Sigmoid colon (tissue), 7 donors: ENCODE measurements around the gene ZNF282. TPM values are rescaled to one million over a fixed set of nuclear protein-coding genes. Genes with fewer than 3 reads are reported as not detected.
"Not testable (repeated sequence)": the region's sequence is repeated elsewhere in the genome, so short reads cannot be mapped to it uniquely, and the experiment has no call there.

Experiments
- DNase-seq: peaks from one replicate; pipeline ENCODE4 v3.0.0-alpha.2; 2019
- H3K27ac ChIP-seq, 4 donors: fragments of 200-600 bp; sonication (generic); one replicate each; pipeline ENCODE4 v1.5.1; 2016 to 2019; ENCODE audit warnings: mild to moderate bottlenecking in 1 of 4
- H3K27me3 ChIP-seq, 3 donors: fragments of 200-600 bp; sonication (generic); one replicate each; pipeline ENCODE4 v1.5.1; 2019; ENCODE audit warnings: mild to moderate bottlenecking in 1 of 3
- H3K36me3 ChIP-seq, 4 donors: fragments of 200-600 bp; sonication (generic); one replicate each; pipeline ENCODE4 v1.5.1; 2016 to 2019
- H3K4me1 ChIP-seq, 4 donors: fragments of 200-600 bp; sonication (generic); one replicate each; pipeline ENCODE4 v1.5.1; 2017 to 2019
- H3K4me3 ChIP-seq, 4 donors: fragments of 200-600 bp; sonication (generic); one replicate each; pipeline ENCODE4 v1.5.1; 2017 to 2019; ENCODE audit warnings: mild to moderate bottlenecking in 2 of 4, moderate library complexity in 1 of 4
- H3K9me3 ChIP-seq, 4 donors: fragments of 200-600 bp in 3 of 4; sonication (generic) in 3 of 4; one replicate each; pipeline versions ENCODE4 v1.5.1 to v1.6.1; 2013 to 2019
- EP300 ChIP-seq, 4 donors: sonication (generic); formaldehyde crosslinking; IDR thresholded peaks; one replicate each; pipeline ENCODE4 v1.6.1; 2017; ENCODE audit warnings: antibody characterized with exemption in 4 of 4
- POLR2A ChIP-seq, 2 donors: fragments of 450-650 bp; IDR thresholded peaks; one replicate each; pipeline ENCODE4 v1.6.1; 2016; ENCODE audit warnings: antibody characterized with exemption in 2 of 2, mild to moderate bottlenecking in 2 of 2, moderate library complexity in 2 of 2
- POLR2AphosphoS5 ChIP-seq, 4 donors: sonication (generic); formaldehyde crosslinking; IDR thresholded peaks; one replicate each; pipeline ENCODE4 v1.6.1; 2017; ENCODE audit warnings: antibody characterized with exemption in 4 of 4
- whole genome bisulfite sequencing, 2 donors: extraction: QIAGEN DNeasy Blood & Tissue Kit; methylation state at CpG; one replicate each; pipeline ENCODE4 v1.1.7; 2013; 5-methylcytosine and 5-hydroxymethylcytosine counted together
- intact Hi-C: fragments of 100-400 bp; cut with DNase I; formaldehyde crosslinking; loops from one replicate; pipeline ENCODE4 v1.15.1; 2023
- polyA plus RNA-seq, 3 donors: library from polyadenylated mRNA; stranded (reverse); fragments of 200-250 nt; gene quantifications; one replicate each; pipeline ENCODE4 v1.2.3, GENCODE V29; 2013
- total RNA-seq, 4 donors: library from RNA; depleted of rRNA; stranded (reverse); fragments of >200 nt; gene quantifications; one replicate each; pipeline ENCODE4 v1.1.0, GENCODE V29; 2016
- TF ChIP-seq, protein P1 (sequence below), 4 experiments: fragments of 450-650 bp in 3 of 4; fragments of 200-600 bp in 1 of 4; IDR thresholded peaks; one replicate each; pipeline ENCODE4 v1.5.1; 2016 to 2019; ENCODE audit warnings: antibody characterized with exemption in 4 of 4, mild to moderate bottlenecking in 3 of 4, moderate library complexity in 2 of 4
- donor health status: healthy with polysubstance abuse.
- donor health status: Bipolar disorder and iron deficiency.
- donor health status: healthy.

The ZNF282 gene
- total and polyA plus RNA-seq, 7 donors = 6.9 to 24.9 (median 13.8) TPM

DNA sequence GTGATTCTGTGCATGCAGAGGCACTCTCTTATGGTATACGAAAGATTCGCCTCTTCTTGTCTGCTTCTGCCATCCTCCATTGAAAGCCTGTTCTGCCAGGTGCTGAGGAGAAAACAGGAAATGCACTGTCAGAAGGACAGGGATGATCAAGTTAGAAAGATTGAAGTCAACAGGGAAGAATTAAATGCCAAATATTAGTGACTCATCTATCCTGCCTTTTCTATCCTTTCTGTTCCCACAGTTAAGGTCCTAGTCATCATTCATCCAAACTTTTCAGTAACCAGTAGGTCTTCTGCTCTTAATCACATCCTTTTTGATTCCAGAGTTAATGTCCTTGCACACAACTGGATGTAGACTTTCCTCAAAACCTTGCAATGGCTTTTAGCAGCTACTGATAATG, 61.8 kb downstream of the ZNF282 start:
- peaks cover 20 to 45% (median 28%) of the 10 kb centered on the region in 4 donors for H3K36me3 ChIP-seq
- intact Hi-C loops = no loop called here

GRCh38 chr7:149261316-149261828, 66.0 kb downstream of the ZNF282 start:
- TF ChIP-seq POLR2A (IDR thresholded peaks at IDR 0.05) (peak in 1 of 2 donors; percentile 20), EP300 (IDR thresholded peaks at IDR 0.05) (no peak), POLR2AphosphoS5 (IDR thresholded peaks at IDR 0.05) (no peak)
- Histone ChIP-seq H3K36me3 (peaks cover 3 to 17% (median 5%) of the 10 kb centered on the region in 4 donors), H3K4me1 (peaks cover 0 to 26% (median 22%) of the 10 kb centered on the region in 4 donors), H3K27ac (peak overlapping the region; percentile 90 to 97 (median 93)), H3K27me3 (no peaks in the 10 kb centered on the region), H3K4me3 (peak overlapping the region; percentile 28 to 75 (median 64)), H3K9me3 (no peaks in the 10 kb centered on the region)
- WGBS, 2 donors = 3 to 6% methylated on average over 16 of the region's 16 CpGs
- DNase-seq = no peak
- intact Hi-C loops = loop anchor here (2.0 to 10.0 kb wide), 4 partner anchors 23 to 1143 kb away; partner anchors contain the start of genes ZNF212 and ZNF282

More for the DNA sequence above, 61.8 kb downstream of the ZNF282 start:
- TF ChIP-seq POLR2AphosphoS5 (IDR thresholded peaks at IDR 0.05) = no peak
- 93 to 94% methylated on average over 2 of the region's 2 CpGs for WGBS, 2 donors
- Histone ChIP-seq H3K27ac (no peak overlapping the region), H3K9me3 (no peaks in the 10 kb centered on the region), H3K27me3 (no peaks in the 10 kb centered on the region), H3K4me3 (no peak overlapping the region), H3K4me1 (peaks cover 0 to 7% (median 3%) of the 10 kb centered on the region in 4 donors)
- no peak for DNase-seq

DNA sequence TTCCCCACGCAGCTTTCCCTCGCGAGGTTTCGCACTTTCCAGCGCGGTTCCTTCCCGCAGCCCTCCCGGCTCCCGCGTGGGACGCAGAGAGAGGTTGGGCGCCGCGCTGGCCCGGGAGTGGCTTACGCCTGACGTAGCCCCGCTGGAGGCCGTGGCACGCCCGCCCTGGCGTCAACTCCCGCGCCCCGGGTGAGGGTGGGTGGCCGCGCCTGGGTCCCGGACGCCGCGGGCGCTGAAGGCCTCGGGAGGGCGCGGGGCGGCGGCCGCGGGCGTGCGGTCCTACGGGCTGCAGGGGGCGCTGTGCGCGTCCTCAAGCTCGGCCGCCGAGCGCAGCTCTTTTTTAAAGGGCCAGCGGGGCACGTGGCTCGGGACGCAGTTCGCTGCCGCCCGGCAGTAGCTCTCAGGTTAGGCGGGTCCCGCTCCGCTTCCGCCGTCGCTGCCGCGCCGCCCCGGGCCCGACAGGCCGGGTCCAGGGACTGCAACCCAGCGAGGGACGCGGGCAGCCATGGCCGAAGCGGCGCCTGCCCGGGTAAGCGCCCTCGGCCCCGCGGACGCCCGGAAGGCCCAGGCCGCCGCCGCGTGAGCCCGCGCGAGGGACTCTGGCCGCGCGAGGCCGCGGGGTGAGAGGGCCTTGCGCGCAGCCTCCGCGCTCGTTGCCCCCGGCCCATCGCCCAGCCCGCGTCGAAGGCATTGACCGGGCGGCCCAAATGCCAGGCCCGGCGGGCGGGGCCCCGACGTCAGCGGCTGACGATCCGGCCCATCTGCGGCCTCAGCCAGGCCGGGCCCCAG, 66.7 kb downstream of the ZNF282 start, which contains the start of gene ZNF783:
Gene ZNF783 (plus strand): TSS at position 368 of the 789 bp plus-strand sequence. CDS start 138 bp downstream, at position 506.
- DNase-seq = peak; percentile 93

DNA sequence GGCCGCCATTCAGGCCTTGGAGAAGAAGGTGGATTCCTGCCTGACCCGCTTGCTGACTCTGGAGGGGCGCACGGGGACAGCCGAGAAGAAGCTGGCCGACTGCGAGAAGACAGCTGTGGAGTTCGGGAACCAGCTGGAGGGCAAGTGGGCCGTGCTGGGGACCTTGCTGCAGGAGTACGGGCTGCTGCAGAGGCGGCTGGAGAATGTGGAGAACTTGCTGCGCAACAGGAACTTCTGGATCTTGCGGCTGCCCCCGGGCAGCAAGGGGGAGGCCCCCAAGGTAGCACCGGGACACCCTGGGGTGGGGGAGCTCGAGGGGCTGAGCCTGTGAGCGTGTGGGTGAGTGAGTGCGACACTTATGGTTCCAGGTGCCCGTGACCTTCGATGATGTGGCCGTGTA, 71.1 kb downstream of the ZNF282 start:
- H3K27me3 ChIP-seq = no peaks in the 10 kb centered on the region
- intact Hi-C loops = loop anchor here (10.0 kb wide), 3 partner anchors 72 to 1138 kb away; partner anchors contain the start of gene ZNF282
- WGBS, 2 donors = 96% methylated on average over 21 of the region's 21 CpGs
- peak; percentile 59 for DNase-seq
- TF ChIP-seq POLR2A (IDR thresholded peaks at IDR 0.05) (no peak), POLR2AphosphoS5 (IDR thresholded peaks at IDR 0.05) (no peak), EP300 (IDR thresholded peaks at IDR 0.05) (no peak)
- TF ChIP-seq, protein P1, sequence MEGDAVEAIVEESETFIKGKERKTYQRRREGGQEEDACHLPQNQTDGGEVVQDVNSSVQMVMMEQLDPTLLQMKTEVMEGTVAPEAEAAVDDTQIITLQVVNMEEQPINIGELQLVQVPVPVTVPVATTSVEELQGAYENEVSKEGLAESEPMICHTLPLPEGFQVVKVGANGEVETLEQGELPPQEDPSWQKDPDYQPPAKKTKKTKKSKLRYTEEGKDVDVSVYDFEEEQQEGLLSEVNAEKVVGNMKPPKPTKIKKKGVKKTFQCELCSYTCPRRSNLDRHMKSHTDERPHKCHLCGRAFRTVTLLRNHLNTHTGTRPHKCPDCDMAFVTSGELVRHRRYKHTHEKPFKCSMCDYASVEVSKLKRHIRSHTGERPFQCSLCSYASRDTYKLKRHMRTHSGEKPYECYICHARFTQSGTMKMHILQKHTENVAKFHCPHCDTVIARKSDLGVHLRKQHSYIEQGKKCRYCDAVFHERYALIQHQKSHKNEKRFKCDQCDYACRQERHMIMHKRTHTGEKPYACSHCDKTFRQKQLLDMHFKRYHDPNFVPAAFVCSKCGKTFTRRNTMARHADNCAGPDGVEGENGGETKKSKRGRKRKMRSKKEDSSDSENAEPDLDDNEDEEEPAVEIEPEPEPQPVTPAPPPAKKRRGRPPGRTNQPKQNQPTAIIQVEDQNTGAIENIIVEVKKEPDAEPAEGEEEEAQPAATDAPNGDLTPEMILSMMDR (IDR thresholded peaks at IDR 0.05) = no peak
- no peak overlapping the region for H3K4me3 ChIP-seq
- peaks cover 0 to 21% (median 18%) of the 10 kb centered on the region in 4 donors for H3K4me1 ChIP-seq
- H3K27ac ChIP-seq = no peak overlapping the region
- peaks cover 13 to 62% (median 32%) of the 10 kb centered on the region in 4 donors for H3K36me3 ChIP-seq
- no peaks in the 10 kb centered on the region for H3K9me3 ChIP-seq

More for the DNA sequence above, 66.7 kb downstream of the ZNF282 start, which contains the start of gene ZNF783:
- H3K36me3 ChIP-seq = peaks cover 9 to 21% (median 11%) of the 10 kb centered on the region in 4 donors
- H3K9me3 ChIP-seq = no peaks in the 10 kb centered on the region
- H3K27me3 ChIP-seq = no peaks in the 10 kb centered on the region
- 0 to 1% methylated on average over 115 of the region's 115 CpGs for WGBS, 2 donors
- H3K4me1 ChIP-seq = peaks cover 0 to 26% (median 22%) of the 10 kb centered on the region in 4 donors
- TF ChIP-seq, protein P1 (IDR thresholded peaks at IDR 0.05) = peak in 2 of 4 experiments; percentile 31 to 87
- TF ChIP-seq POLR2A (IDR thresholded peaks at IDR 0.05) = no peak
- no peak for TF ChIP-seq EP300 (IDR thresholded peaks at IDR 0.05)
- peak in 3 of 4 donors; percentile 31 to 74 (median 71) for TF ChIP-seq POLR2AphosphoS5 (IDR thresholded peaks at IDR 0.05)
- intact Hi-C loops = loop anchor here (1.0 to 10.0 kb wide), 6 partner anchors 23 to 1143 kb away; partner anchors contain the start of genes ZNF212, ZNF282 and ZNF746
- H3K27ac ChIP-seq = peak within 1 kb of the TSS; percentile 90 to 97 (median 93)
- H3K4me3 ChIP-seq = peak within 1 kb of the TSS; percentile 28 to 75 (median 64)

GRCh38 chr7:149267733-149268132, 72.4 kb downstream of the ZNF282 start:
- no peaks in the 10 kb centered on the region for H3K9me3 ChIP-seq
- DNase-seq = no peak
- peaks cover 0 to 16% (median 12%) of the 10 kb centered on the region in 4 donors for H3K4me1 ChIP-seq
- TF ChIP-seq POLR2AphosphoS5 (IDR thresholded peaks at IDR 0.05) = no peak
- no peak for TF ChIP-seq POLR2A (IDR thresholded peaks at IDR 0.05)
- TF ChIP-seq, protein P1 (IDR thresholded peaks at IDR 0.05) = no peak
- no peak for TF ChIP-seq EP300 (IDR thresholded peaks at IDR 0.05)
- WGBS, 2 donors = 96 to 97% methylated on average over 8 of the region's 8 CpGs
- H3K36me3 ChIP-seq = peaks cover 13 to 74% (median 32%) of the 10 kb centered on the region in 4 donors
- no peak overlapping the region for H3K27ac ChIP-seq
- intact Hi-C loops = loop anchor here (10.0 kb wide), 3 partner anchors 73 to 1137 kb away; partner anchors contain the start of gene ZNF282
- H3K4me3 ChIP-seq = no peak overlapping the region
- H3K27me3 ChIP-seq = no peaks in the 10 kb centered on the region

- H3K27ac ChIP-seq, H3K9me3 ChIP-seq, H3K4me1 ChIP-seq, DNase-seq, H3K27me3 ChIP-seq, H3K4me3 ChIP-seq, intact Hi-C loops: not testable (repeated sequence)
- WGBS, 2 donors = 97 to 99% methylated on average over 8 of the region's 8 CpGs
- peaks cover 7 to 90% (median 34%) of the 10 kb centered on the region in 4 donors for H3K36me3 ChIP-seq
These were observed 79.1 kb downstream of the ZNF282 start for GRCh38 chr7:149274424-149274823.
